Muscle of back (tissue), 11 donors: ENCODE results near the gene SIRT6. TPM values are rescaled to one million over a fixed set of nuclear protein-coding genes. Genes with fewer than 3 reads are reported as not detected.
A peak's percentile ranks its signal among the peaks of the same experiment; 100 is the strongest.
"Not testable (repeated sequence)": the region's sequence is repeated elsewhere in the genome, so short reads cannot be mapped to it uniquely, and the experiment has no call there.

Experiments
- DNase-seq, 3 donors: peaks; one replicate each; pipeline versions ENCODE4 v3.0.0 to v3.0.0-alpha.2; 2013
- polyA plus RNA-seq, 10 donors: library from polyadenylated mRNA; unstranded; fragments of 120-200 nt; gene quantifications; one replicate each; pipeline ENCODE4 v1.2.1, GENCODE V29; 2013; ENCODE audit not compliant: insufficient read length in 10 of 10

SIRT6 gene
- polyA plus RNA-seq, 10 donors, result 7.6 to 16.1 (median 11.0) TPM

DNA sequence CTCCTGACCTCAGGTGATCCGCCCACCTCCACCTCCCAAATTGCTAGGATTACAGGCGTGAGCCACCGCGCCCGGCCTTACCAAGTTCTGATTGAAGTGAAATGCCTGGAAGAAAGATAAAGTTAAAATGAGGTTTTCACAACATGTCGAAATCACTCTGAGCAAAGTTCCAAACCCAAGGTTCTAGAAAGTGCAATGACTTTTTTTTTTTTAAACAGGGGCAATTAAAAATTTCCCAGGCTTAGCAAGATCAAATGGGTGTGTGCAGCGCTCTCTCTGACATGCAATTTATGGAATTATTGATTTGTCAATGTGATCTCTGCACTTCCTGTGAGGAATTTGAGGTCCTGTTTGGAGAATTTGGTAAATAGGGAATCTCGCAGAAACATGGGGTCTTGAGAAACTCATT is 45.7 kb downstream of the SIRT6 start:
- DNase-seq, result no peak

DNA sequence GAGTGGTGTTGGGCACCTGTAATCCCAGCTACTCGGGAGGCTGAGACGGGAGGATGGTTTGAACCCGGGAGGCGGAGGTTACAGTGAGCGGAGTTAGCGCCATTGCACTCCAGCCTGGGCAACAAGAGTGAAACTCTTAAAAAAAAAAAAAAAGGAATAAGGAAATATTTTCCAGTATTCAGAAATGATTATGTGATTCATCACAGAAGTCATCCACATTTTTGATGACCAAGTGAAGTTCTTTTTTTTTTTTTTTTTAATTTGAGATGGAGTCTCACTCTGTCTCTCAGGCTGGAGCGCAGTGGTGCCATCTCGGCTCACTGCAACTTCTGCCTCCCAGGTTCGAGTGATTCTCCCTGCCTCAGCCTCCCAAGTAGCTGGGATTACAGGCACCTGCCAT is 47.0 kb downstream of the SIRT6 start:
- DNase-seq, result not testable (repeated sequence)

DNA sequence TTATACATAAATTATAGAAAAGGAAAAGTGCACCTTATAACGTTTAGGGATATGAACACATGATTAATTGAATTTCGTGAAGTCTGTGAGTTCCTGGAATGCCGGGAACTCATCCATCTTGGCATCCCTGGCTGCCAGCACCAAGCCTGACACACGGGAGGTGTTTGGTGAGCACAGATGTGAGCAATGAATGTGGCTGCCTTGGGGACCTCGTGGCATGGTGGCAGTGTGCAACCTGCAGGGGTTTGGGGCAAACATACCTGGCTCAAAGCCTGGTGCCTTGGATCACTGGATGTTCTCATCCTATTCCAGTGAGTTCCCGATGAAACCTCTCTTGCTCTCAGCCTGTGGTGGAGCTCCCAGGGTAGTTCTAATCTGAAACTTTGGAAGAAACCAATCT is 48.0 kb downstream of the SIRT6 start:
- DNase-seq, result peak in 1 of 3 donors; percentile 18

DNA sequence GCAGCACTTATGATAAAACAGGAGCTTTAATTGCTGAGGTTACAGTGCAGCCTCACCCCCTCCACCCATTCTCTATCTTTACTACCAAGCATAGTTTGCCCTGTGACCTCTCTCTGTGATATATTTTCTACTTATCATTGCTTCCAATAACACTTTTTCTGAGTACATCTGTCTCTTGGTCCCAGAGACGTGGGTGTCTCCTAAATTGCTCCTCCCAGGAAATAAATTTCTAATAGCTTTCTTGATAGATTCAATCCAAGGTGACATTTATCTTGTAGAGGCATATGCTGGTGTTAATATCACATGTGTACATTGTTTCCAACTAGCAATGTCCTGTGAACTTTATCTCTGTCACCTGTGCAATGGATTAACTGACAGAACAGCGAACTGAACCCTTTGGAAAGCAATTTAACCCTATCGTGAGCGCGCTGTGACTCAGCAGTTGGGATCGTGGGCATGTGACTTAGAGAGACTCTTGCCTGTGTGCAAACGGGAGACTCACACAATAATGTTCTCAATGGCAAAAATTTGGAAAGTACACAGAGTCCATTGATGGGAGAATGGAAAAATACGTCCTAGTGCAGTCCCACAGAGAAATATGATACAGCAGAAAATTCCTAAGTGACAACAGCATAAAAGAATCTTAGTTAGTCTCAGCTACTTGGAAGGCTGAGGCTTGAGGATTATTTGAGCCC is 51.5 kb downstream of the SIRT6 start:
- DNase-seq, result peak in 2 of 3 donors; percentile 36 to 41

DNA sequence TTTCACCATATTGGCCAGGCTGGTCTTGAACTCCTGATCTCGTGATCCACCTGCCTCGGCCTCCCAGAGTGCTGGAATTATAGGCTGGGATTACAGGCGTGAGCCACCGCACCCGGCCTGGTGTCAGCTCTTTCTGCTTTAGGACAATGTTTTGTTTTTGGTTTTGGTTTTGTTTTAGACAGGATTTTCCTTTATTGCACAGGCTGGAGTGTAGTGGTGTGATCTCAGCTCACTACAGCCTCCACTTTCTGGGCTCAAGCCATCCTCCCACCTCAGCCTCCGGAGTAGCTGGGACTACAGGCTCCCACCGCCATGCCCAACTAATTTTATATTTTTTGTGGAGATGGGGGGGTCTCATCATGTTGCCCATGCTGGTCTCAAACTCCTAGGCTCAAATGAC is 53.3 kb downstream of the SIRT6 start:
- DNase-seq, result not testable (repeated sequence)

DNA sequence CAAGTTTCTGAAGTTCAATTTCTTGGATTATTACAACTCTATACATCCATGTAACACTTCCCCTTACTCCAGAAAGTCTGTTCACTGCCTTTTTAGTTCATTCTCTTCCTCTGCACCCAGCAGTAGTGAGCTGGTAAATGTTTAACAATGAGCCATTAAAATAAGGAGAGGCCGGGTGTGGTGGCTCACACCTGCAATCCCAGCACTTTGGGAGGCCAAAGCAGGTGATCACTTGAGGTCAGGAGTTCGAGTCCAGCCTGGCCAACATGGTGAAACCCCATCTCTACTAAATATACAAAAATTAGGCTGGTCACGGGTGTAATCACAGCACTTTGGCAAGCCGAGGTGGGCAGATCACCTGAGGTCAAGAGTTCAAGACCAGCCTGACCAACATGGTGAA is 55.0 kb downstream of the SIRT6 start:
- not testable (repeated sequence) for DNase-seq

DNA sequence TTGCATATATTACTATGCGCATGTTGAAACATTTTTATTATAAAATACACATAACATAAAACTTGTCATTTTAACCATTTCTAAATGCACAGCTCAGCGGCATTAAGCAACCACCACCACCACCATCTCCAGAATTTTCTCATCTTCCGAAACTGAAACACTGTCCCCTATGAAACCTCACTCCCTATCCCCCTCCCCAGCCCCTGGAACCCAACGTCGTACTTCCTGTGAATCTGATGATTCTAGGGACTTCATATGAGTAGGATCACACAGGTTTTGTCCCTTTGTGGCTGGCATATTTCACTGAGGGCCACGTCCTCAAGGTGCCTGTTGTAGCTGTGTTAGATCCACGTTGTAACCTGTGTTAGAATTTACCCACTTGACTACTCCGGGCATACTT is 57.7 kb downstream of the SIRT6 start:
- no peak for DNase-seq

Other genes starting within 250 kb of the SIRT6 start
- 100 to 1,000 TPM; 180 to 275 (median 255) TPM for gene NMRK2, start 249.5 kb downstream of the SIRT6 start, polyA plus RNA-seq
- gene DAPK3, start 211.5 kb downstream of the SIRT6 start, polyA plus RNA-seq, result 10 to 100 TPM; 58.5 to 94.5 (median 69.4) TPM
- 1,000 to 10,000 TPM; 1,953 to 2,867 (median 2,548) TPM for gene EEF2, start 197.1 kb downstream of the SIRT6 start, polyA plus RNA-seq
- gene PIAS4, start 174.8 kb downstream of the SIRT6 start, polyA plus RNA-seq, result 10 to 100 TPM; 15.4 to 28.9 (median 22.2) TPM
- gene ZBTB7A, start 115.7 kb downstream of the SIRT6 start, polyA plus RNA-seq, result 1 to 10 TPM; 5.4 to 9.0 (median 8.0) TPM
- gene MAP2K2, start 58.4 kb downstream of the SIRT6 start, polyA plus RNA-seq, result 100 to 1,000 TPM in 8 of 10 donors, 10 to 100 TPM in 2; 84.4 to 117 (median 107) TPM
- gene CREB3L3, start 28.9 kb downstream of the SIRT6 start, polyA plus RNA-seq, result under 1 TPM in 1 of 10 donors, not detected in 9; 0.07 TPM
- gene ANKRD24, start 126 bp upstream of the SIRT6 start, polyA plus RNA-seq, result 1 to 10 TPM in 5 of 10 donors, under 1 TPM in 5; 0.41 to 1.9 (median 1.1) TPM
- under 1 TPM; 0.40 to 0.98 (median 0.70) TPM for gene EBI3, start 47.0 kb upstream of the SIRT6 start, polyA plus RNA-seq
- gene YJU2, start 64.5 kb upstream of the SIRT6 start, polyA plus RNA-seq, result 10 to 100 TPM; 10.7 to 15.5 (median 12.0) TPM
- gene SHD, start 96.7 kb upstream of the SIRT6 start, polyA plus RNA-seq, result 100 to 1,000 TPM in 1 of 10 donors, 10 to 100 TPM in 9; 54.4 to 115 (median 82.2) TPM
- 1 to 10 TPM in 2 of 10 donors, under 1 TPM in 8; 0.28 to 1.3 (median 0.44) TPM for gene TMIGD2, start 119.8 kb upstream of the SIRT6 start, polyA plus RNA-seq
- gene FSD1, start 122.0 kb upstream of the SIRT6 start, polyA plus RNA-seq, result 1 to 10 TPM; 1.1 to 4.5 (median 2.0) TPM
- gene STAP2, start 156.3 kb upstream of the SIRT6 start, polyA plus RNA-seq, result 10 to 100 TPM in 1 of 10 donors, 1 to 10 TPM in 9; 4.4 to 13.8 (median 4.8) TPM
- 10 to 100 TPM; 10.9 to 15.9 (median 14.6) TPM for gene MPND, start 161.0 kb upstream of the SIRT6 start, polyA plus RNA-seq
- gene SH3GL1, start 218.0 kb upstream of the SIRT6 start, polyA plus RNA-seq, result 10 to 100 TPM; 45.0 to 80.2 (median 56.5) TPM
- gene CHAF1A, start 220.1 kb upstream of the SIRT6 start, polyA plus RNA-seq, result 10 to 100 TPM in 8 of 10 donors, 1 to 10 TPM in 2; 8.2 to 17.3 (median 12.3) TPM